ENCODE measurements around the gene NDUFAF5.

Gene NDUFAF5

GRCh38 chr20:13745784-13746183 is 39.0 kb upstream of the NDUFAF5 start:
- TF ChIP-seq CTCF (IDR thresholded peaks at IDR 0.05): no peak

DNA sequence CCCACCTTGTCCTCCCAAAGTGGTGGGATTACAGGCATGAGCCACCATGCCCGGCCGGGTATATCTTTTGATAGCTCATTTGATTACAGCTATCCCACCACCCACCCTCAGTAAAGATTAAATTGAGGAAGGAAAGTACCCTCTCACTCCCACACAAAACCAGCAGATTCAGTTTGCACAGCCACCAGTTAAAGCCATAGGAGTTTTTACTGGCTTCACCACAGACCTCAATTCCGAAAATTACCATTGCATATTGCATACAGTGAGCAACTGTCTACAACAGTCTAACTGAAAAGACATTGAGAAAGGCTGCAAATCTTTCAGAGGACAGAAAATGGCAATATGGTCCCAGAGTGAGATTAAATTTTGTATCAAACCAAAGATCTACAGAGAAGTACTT is 35.0 kb upstream of the NDUFAF5 start:
- TF ChIP-seq CTCF (IDR thresholded peaks at IDR 0.05): no peak

- TF ChIP-seq CTCF (IDR thresholded peaks at IDR 0.05): no peak
Measured at GRCh38 chr20:13753436-13754036, 31.3 kb upstream of the NDUFAF5 start.

DNA sequence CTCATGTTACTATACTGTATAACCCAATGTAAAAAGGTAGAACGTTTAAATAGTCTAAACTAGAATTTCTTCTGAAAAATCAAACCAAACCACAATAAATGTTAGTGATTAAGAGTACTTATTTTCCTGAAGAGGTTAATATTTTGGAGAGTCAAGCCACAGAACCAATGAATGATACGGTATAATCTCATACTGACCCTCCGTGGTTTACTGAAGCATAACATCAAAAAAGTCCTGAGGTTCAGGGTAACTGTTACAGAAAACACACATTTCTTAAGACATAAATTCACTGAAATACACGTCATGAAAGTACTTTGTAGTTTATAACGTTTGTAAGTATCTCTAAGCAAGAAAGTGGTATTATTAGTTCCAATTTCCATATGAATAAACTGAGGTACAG is 29.0 kb upstream of the NDUFAF5 start:
- TF ChIP-seq CTCF (IDR thresholded peaks at IDR 0.05): no peak

- TF ChIP-seq CTCF (IDR thresholded peaks at IDR 0.05): no peak
Measured at GRCh38 chr20:13756551-13756950, 28.3 kb upstream of the NDUFAF5 start.

DNA sequence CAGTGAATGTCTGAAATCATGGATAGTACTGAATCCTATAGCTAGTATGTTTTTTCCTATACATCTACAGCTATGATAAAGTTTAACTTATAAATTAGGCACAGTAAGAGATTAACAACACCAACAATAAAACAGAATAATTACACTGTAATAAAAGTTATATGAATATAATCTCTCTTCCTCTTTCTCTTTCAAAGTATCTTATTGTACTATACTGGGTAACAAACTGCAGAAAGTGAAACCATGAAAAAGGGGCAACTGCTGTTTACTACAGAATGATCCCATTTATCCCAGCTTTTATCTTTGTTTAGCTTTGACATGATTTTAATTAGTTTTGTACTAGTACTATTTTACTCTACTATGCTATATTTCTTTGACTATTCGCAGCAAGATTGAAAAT is 25.9 kb upstream of the NDUFAF5 start:
- no peak for TF ChIP-seq CTCF (IDR thresholded peaks at IDR 0.05)

GRCh38 chr20:13765299-13765698 is 19.5 kb upstream of the NDUFAF5 start:
- TF ChIP-seq CTCF (IDR thresholded peaks at IDR 0.05): no peak

DNA sequence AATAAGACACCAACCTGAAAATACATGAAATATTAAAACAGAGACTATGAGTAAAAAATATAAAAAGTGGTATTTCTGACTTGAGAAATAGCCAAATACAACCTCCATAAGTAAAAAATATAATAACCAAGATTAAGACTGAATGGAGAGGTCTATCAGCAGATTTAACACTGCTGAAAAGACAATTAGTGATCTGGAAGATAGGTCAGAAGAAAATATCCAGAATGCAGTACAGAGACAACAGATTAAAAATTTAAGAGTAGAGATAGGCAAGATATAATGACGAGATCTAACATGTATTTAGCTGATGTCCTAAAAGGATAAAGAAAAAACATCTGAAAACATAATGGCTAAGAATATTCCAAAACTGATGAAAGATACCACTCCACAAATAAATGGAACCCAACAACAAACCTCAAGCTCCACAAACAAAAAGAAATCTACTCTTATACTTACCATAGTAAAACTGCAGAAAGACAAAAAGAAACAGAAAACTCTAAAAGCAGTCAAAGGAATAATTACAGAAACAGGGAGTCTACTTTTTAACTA is 18.9 kb upstream of the NDUFAF5 start:
- TF ChIP-seq CTCF (IDR thresholded peaks at IDR 0.05): no peak
